ENCODE data around the gene MIP.
A peak's percentile ranks its signal among the peaks of the same experiment; 100 is the strongest.
"Not testable (repeated sequence)": the region's sequence is repeated elsewhere in the genome, so short reads cannot be mapped to it uniquely, and the experiment has no call there.

The MIP gene

DNA sequence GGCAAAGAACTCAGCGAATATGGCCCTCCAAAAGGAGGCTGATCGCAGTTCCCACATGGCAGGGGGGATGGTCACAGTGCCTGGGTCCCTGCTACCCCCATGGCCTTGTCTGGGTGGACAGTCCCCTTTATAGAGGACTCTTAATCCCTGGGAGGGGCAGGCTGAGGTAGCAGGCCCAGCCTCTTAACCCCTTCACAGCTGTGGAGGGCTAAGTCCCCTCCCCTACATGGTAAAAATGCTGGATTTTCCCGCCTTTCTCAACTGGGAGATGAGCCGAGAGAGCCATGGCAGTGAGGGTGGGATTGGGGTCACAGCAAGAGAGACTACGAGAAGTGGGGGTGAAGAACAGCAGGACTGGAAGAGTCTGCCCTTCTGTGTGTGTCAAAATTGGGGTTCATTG, at the start of gene MIP:
MIP (minus strand) TSS at position 101 of the 400 bp plus-strand sequence; CDS start at position 57, 44 bp downstream.
- no peak for DNase-seq (ENCODE audit: low spot score)

DNA sequence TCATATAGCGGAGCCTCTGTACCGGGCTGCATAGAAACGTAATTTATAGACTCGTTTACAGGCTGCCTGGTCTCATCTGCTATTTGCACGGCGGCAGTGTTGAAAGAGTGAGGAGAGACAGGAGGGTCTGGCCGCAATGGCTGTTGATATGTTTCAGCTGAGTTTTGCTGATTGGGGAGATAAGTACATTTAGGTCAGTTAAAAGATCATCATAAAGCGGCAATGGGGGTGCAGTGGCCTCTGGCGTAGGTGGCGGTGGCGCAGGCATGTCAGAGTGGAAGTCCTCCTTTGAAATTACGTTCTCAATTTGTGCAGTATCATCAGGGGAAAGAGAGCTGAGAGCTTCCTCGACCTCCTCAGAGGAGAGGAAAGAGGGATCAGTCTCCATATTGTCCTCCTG, 45.4 kb upstream of the MIP start:
- DNase-seq (ENCODE audit: low spot score), result not testable (repeated sequence)

DNA sequence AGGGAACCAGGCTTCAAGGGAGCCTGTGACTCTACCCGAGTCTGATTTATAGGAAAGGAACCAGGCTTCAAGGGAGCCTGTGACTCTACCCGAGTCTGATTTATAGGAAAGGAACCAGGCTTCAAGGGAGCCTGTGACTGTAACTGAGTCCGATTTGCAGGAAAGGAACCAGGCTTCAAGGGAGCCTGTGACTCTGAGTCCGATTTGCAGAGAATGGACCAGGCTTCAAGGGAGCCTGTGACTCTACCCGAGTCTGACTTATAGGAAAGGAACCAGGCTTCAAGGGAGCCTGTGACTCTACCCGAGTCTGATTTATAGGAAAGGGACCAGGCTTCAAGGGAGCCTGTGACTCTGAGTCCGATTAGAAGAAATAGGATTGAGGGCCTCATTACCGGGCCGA, 45.0 kb upstream of the MIP start:
- not testable (repeated sequence) for DNase-seq (ENCODE audit: low spot score)

DNA sequence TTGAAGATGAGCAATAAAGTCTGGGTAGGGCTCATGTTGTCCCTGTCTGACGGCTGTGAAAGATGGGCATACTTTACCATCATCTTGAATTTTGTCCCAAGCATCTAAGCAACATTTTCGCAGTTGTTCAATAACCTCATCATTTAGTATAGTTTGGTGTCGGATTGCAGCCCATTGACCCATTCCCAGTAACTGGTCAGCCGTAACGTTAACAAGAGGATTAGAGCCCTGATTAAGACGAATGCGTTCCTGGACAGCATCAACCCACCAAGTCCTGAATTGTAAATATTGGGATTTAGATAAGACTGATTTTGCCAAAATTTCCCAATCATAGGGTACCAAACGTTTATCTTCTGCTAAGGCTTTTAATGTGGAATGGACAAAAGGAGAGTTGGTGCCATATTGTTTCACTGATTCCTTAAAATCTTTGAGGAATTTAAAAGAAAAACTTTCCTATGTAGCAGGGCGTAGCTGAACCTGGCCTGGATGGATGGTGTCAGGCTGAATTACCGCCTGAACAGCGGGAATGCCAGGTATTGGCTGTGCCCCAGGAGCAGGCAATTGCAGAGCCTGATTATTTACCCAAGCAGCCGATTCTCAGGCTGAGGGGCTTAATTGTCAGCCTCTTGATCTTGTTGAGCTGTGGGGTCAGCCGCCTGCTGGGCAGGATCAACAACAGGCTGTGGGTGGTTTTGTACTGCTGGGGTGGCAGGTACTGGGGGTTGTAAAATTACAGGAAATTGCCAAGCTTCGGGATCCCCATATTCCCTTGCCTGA, 43.9 kb upstream of the MIP start:
- not testable (repeated sequence) for DNase-seq (ENCODE audit: low spot score)

DNA sequence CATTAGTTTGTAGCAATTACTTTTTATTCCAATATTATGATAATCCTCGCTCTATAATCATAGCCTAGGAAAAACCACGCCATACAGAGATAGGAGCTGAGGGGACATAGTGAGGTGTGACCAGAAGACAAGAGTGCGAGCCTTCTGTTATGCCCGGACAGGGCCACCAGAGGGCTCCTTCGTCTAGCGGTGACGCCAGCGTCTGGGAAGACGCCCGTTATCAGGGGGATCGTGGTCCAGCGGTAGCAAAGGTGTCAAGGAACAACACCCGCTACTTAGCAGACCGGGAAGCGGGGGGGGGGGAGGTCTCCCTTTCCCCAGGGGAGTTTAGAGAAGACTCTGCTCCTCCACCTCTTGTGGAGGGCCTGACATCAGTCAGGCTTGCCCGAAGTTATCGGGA, 42.2 kb upstream of the MIP start:
- not testable (repeated sequence) for DNase-seq (ENCODE audit: low spot score)

DNA sequence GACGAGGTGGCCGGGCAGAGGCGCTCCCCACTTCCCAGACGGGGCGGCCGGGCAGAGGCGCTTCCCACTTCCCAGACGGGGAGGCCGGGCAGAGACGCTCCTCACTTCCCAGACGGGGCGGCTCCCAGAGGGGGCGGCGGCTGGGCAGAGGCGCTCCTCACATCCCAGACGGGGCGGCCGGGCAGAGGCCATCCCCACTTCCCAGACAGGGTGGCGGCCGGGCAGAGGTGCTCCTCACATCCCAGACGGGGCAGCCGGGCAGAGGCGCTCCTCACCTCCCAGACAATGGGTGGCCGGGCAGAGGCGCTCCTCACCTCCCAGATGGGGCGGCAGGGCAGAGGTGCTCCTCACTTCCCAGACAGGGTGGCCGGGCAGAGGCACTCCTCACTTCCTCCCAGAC, 40.0 kb upstream of the MIP start:
- DNase-seq (ENCODE audit: low spot score), result not testable (repeated sequence)

DNA sequence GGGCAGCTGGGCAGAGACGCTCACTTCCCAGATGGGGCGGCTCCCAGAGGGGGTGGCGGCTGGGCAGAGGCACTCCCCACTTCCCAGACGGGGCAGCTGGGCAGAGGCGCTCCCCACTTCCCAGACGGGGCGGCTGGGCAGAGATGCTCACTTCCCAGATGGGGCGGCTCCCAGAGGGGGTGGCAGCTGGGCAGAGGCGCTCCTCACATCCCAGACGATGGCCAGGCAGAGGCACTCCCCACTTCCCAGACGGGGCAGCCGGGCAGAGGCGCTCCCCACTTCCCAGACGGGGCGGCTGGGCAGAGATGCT, 39.6 kb upstream of the MIP start:
- DNase-seq (ENCODE audit: low spot score), result not testable (repeated sequence)

DNA sequence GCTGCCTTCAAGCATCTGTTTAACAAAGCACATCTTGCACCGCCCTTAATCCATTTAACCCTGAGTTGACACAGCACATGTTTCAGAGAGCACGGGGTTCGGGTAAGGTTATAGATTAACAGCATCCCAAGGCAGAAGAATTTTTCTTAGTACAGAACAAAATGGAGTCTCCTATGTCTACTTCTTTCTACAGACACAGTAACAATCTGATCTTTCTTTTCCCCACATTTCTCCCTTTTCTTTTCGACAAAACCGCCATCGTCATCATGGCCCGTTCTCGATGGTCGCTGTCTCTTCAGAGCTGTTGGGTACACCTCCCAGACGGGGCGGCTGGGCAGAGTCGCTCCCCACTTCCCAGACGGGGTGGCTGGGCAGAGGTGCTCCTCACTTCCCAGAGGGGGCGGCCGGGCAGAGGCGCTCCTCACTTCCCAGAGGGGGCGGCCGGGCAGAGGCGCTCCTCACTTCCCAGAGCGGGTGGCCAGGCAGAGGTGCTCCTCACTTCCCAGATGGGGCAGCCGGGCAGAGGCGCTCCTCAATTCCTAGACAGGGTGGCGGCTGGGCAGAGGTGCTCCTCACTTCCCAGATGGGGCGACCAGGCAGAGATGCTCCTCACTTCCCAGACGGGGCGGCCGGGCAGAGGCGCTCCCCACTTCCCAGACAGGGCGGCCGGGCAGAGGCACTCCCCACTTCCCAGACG, 39.1 kb upstream of the MIP start:
- DNase-seq (ENCODE audit: low spot score), result not testable (repeated sequence)

DNA sequence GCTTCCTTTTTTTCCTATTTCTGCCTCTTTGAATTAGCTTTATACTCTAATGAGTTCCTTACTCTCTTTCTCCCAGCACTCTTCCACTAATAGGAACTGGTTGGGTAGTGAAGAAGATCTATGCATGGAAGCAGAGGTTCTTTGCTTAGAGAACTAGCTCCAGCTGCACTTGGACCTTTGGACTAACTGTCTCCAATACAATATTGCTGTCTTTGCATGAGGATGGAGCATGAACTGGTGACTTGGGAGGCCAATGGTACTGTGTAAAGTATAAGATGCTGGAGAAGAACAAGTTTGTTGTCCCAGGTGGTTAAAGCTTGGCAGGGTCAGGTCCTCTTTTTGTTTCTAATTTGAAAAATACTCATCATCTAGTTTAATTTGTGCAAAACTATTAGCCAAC, 35.9 kb upstream of the MIP start:
- DNase-seq (ENCODE audit: low spot score), result no peak

DNA sequence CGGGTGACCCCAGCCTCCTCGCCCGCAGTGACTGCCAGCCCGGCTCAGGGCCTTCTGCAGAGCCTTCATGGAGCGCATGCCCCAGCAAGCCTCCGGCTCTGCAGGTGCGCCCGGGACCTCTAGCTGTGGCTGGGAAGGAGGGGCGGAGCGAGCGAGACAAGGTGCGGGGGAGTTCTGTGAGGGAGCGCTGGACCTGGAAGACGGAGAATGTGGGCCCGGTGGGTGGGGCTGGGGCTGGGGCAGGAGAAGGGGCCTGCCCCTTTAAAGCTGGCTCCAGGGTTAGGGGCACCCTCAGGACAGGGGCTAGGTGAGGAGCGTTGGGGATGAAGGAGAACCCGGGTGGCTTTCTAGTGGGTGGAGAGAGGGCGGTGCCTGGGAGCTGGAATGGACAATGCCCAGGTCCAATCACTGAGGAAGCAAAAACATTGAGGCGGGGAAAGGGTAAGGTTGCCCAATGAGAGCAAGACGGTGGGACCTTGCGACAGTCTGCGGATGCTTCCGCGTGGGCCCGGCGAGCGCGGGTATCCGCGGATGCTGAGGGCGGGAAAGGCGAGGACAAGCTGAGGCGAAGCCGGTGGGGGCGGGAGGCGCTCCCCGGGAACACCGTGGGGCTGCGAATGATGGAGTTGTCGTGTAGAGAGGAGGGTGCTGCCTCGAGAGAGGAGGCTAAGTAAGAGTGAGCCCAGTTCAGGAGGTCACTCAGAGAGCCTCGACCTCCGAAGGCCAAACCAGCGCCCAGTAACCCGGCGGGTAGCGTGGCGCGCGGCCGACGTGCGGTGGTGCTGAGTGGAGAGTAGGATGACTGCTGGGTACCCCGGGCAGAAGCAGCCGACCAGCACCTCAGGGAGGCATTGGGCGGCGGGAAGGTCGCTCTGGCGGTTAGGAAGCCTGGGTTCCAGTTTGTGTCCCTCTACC, 33.8 kb upstream of the MIP start, which contains the start of gene GLS2:
GLS2 (minus strand) TSS at position 121 of the 915 bp plus-strand sequence; CDS start at position 78, 43 bp downstream.
- DNase-seq (ENCODE audit: low spot score), result peak; percentile 56

DNA sequence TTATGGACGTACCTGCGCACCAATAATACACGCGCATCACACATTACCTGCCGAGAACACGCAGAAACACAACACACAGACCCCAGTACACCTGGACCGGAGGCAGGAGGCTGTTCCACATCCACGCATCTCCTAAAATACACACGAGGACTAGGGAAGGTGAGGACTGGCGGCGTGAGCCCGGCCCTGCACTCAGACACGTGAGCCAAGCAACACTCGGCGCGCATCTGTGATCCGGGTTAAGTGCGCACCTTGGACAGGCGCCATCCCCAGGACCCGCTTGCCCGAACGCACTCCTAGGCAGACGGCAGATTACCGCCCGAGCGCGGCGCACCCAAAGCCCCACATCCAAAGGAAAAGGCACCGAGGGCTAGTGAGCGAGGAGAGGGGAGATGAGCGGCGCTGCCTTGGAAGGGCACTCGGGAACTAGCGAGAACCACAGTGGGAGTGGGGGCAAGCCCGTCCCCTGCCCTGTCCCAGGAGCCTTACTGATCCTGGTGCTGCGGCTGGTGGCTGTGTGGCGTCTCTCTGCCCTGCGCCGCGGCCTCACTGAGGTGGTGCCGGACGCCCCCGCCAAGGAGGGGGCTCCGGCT, 33.1 kb upstream of the MIP start:
- no peak for DNase-seq (ENCODE audit: low spot score)

DNA sequence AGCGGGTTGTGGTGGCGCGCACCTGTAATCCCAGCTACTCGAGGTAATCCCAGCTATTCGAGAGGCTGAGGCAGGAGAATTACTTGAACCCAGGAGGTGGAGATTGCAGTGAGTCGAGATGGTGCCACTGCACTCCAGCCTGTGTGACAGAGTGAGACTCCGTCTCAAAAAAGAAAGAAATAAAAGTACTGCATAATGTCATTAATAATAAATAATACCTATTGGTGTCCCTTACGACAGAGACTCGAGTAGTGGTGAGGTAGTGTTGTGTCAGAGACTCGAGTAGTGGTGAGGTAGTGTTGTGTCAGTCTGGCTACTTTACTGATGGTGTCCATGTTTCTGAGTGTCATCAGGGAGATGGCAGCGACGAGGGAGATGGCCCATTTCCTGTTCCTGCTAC, 32.2 kb upstream of the MIP start:
- no peak for DNase-seq (ENCODE audit: low spot score)

DNA sequence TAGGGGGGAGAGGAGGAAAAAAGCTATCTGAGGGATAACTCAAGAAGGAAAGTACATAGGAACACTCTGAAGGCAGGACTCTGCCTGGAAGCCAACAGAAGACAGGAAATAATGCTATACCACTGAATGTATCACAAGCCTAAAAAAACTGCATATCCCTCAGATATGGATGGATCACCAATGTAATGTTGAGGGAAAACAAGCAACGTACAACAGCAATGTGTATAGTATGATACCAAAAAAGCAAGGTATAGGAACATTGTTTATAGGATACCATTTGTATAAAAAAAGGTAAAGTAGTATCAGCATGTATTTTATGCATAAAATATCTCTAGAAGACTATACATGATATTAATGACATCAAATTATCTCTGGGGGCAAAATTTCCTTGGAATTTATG, 30.1 kb upstream of the MIP start:
- no peak for DNase-seq (ENCODE audit: low spot score)

DNA sequence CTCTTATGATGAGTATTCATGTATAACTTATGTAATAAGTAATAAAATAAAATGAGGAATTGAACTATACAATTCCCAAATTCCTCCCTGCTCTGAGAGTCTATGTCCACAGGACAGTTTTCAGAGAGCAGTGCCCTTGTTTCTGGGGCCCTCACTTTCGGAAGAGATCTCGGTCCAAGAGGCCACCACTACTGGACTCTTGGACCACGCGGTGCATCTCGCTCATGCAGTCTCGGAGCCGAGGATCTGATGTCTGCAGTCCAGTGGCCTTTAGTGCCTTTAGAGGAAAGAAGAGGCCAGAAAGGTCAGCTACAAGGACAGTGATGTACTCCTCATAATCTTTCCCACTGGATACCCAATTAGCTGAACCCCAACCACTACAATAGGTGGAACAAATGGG, 25.2 kb upstream of the MIP start:
- DNase-seq (ENCODE audit: low spot score), result no peak

DNA sequence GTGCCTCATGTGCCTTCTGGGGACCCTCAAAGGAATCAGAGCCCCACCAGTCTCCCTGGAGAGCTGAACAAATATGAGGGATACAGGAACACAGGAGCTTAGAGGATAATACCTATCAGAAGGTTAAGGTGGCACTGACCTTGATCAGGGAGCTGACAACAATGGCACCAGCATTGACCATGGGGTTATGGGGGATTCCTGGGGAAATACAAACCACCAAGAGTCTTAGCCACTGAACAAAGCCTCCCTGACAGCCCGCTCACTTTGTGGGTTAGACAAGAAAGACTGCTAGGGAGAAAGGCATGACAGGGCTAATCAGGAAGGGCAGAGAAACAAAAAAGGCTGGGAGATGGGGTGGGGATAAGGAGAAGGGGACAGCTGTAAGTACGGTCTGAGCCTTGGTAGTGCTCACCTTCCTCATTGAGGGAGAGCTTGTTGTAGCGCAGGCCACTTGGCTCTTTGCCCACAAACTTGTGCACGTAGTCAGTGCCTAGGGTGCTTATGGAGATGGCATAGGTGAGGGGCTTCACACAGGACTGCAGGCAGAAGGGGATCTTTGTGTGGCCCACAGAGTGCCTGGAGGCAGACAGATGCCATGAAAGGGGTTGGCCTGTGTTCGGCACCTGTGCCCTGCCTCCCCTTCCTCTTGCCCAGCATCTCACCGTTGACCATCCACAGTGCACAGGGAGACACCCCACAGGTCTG, 23.2 kb upstream of the MIP start:
- DNase-seq (ENCODE audit: low spot score), result no peak

DNA sequence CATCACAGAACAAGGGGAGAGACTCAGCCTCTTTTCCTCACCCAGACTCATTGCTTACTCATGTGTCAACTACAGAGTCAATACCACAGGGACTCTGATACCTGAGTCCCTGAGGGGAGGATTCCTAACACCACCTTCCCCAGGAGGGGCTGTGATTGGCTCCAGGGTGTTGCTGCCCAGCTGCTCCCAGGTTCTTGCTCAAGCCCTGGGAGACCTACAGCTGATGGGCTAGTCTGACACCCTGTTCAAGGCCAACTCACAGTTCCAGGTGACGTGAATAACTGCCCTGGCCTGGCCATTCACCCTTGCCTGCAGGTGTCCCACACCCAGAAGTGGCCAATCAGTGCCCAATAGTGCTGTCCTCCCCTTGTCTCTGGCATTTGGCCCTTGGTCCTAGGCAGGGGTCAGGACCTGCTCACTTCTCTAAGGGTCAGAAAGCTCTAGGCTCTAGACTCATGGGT, 22.5 kb upstream of the MIP start:
- DNase-seq (ENCODE audit: low spot score), result no peak

DNA sequence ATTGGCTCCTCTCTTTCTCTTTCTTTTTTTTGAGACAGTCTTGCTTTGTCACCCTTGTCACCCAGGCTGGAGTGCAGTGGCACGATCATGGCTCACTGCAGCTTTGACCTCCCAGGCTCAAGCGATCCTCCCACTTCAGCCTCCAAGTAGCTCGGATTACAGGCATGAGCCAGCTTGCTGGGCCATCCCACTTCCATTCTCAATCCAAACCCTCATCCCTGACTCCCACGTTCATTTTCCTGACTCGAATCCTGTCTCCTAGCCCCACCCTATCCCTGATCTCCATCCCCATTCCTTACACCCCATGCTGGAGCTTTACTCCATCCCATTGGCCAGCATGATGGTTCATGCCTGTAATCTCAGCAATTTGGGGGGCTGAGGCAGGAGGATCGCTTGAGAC, 21.7 kb upstream of the MIP start:
- DNase-seq (ENCODE audit: low spot score), result no peak

DNA sequence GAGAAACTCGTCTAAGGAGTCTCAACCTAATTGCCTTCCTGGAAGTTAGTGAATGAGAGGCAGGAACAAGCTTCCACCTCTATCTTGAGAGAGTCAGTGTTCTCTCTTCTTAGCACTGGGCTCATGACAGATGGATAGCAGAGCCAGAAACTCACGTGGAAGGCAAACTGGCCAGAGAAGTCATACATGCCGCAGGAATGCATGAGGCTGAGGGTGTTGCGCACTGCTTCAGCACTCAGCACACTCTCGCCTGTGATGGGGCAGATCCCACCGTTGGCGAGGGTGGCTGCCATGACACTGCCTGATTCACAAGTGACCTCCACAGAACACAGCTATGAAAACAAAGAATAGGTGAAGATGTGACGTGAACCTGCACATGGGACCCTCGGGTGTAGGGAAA, 19.9 kb upstream of the MIP start:
- DNase-seq (ENCODE audit: low spot score), result no peak

DNA sequence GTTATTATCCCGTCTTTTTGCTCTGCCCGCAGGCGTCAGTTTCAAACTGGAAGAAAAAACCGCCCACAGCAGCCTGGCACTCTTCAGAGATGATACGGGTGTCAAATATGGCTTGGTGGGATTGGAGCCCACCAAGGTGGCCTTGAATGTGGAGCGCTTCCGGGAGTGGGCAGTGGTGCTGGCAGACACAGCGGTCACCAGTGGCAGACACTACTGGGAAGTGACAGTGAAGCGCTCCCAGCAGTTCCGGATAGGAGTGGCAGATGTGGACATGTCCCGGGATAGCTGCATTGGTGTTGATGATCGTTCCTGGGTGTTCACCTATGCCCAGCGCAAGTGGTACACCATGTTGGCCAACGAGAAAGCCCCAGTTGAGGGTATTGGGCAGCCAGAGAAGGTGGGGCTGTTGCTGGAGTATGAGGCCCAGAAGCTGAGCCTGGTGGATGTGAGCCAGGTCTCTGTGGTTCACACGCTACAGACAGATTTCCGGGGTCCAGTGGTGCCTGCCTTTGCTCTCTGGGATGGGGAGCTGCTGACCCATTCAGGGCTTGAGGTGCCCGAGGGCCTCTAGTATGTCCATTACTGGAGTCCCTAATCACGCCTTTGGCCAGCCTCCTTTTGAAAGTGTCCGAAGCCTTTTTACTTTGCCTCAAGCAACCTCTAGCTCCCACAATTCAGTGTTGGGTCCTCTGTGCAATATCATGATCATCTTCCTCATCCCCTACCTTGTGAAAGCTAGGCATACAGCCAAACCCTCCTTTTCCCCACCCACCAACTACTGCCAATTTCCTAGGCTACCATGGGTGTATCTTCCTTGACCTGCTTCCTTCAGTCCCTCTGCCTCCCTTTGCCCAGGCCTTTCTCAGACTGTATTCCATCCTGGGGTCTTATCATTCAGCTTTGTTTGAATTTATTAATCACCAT, 14.8 kb upstream of the MIP start:
- no peak for DNase-seq (ENCODE audit: low spot score)
